NCI-H187 treated with DMSO at 0.1 percent for 48 hours (cell line): Measurements from ENCODE around the gene MLST8.
A peak's percentile ranks its signal among the peaks of the same experiment; 100 is the strongest.
"Not testable (repeated sequence)": the region's sequence is repeated elsewhere in the genome, so short reads cannot be mapped to it uniquely, and the experiment has no call there.

Source experiments
- DNase-seq: peaks from one replicate; lab custom pipeline; 2025; lab: John Stamatoyannopoulos, UW

MLST8 gene

DNA sequence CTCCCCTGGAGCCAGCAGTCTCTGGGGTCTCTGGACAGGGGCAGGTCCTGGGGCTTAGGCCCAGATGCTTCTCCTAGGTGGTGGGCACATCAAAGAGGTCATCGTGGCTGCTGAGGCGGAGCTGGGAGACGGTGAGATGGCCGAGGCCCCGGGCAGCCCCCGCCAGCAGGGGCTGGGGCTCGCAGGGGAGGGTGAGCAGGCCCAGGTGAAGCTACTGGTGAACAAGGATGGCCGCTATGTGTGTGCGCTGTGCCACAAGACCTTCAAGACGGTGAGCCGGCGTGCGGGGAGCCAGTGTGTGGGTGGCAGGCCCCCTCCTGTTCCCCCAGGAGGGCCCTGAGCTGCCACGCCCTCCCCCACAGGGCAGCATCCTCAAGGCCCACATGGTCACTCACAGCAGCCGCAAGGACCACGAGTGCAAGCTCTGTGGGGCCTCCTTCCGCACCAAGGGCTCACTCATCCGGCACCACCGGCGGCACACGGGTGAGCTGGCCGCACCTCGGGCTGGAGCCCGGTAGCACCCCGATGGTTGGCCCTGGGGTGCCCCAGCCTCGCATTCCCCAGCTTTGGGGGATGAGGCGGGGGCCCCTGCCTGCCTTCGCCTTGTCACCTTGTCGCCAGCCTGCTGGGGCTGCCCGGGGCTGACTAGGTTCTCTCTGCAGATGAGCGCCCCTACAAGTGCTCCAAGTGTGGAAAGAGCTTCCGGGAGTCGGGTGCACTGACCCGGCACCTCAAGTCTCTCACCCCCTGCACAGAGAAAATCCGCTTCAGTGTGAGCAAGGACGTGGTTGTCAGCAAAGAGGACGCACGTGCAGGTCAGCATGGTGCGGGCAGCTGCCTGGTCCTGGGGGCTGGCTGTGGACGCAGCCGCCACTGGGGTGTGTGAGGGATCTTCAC, 27.1 kb downstream of the MLST8 start:
- DNase-seq: no peak

DNA sequence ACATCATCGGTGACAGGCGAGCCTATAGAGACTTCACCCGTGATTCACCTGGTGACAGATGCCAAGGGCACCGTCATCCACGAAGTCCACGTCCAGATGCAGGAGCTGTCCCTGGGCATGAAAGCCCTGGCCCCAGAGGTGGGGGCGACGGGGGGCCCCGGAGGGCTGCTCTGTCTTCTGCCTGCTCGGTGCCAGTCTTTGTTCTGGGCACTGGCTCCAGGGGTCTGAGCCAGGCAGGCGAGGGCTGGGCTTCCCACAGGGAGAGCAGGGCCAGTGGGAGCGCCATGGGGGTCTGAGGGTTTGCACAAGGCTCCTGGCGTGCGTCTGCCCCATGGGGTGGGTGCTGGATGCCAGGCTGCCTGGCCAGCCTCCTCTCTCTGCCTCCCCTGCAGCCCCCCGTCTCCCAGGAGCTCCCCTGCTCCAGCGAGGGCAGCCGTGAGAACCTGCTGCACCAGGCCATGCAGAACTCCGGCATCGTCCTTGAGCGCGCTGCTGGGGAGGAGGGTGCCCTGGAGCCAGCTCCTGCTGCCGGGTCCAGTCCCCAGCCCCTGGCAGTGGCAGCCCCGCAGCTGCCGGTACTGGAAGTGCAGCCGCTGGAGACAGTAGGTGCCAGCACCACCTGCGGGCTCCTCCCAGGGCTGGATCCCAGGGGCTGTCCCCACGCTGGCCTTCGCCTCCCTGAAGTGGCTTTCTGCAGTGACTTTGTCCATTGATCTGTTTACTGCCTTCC, 28.0 kb downstream of the MLST8 start:
- no peak for DNase-seq

DNA sequence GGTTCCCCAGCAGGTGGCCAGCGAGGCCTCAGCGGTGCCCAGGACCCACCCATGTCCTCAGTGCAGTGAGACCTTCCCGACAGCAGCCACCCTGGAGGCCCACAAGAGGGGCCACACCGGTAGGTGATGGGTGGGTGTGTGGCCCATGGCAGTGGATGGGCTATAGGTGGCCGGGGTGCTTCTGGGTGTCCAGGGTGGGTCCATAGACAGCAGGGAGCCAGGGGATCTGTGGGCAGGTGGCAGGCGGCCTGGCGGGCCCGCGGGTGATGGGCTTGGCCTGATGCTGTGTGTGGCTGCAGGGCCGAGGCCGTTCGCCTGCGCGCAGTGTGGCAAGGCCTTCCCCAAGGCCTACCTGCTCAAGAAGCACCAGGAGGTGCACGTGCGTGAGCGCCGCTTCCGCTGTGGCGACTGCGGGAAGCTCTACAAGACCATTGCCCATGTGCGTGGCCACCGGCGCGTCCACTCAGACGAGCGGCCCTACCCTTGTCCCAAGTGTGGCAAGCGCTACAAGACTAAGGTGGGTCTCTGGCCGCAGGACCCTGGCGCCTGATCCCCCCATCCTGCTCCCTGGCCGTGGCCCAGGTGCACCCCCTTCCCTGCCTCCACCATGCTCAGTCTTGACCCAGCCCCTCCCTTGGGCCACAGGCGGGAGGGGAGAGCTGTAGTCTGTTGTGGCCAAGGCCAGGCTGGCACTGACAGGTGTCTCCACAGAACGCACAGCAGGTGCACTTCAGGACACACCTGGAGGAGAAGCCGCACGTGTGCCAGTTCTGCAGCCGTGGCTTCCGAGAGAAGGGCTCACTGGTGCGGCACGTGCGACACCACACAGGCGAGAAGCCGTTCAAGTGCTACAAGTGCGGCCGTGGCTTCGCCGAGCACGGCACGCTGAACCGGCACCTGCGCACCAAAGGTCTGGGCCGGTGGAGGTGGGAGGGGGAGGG, 28.9 kb downstream of the MLST8 start:
- peak; percentile 68 for DNase-seq

DNA sequence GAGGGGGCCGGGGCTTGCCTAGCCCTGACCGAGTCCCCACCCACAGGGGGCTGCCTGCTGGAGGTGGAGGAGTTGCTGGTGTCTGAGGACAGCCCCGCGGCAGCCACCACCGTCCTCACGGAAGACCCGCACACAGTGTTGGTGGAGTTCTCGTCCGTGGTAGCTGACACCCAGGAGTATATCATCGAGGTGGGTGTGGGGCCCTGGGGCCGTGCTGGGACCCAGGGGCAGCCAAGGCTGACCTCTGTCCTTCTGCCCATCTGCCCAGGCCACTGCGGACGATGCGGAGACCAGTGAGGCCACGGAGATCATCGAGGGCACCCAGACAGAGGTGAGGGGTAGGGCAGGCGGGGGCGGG, 29.5 kb downstream of the MLST8 start:
- DNase-seq: no peak

DNA sequence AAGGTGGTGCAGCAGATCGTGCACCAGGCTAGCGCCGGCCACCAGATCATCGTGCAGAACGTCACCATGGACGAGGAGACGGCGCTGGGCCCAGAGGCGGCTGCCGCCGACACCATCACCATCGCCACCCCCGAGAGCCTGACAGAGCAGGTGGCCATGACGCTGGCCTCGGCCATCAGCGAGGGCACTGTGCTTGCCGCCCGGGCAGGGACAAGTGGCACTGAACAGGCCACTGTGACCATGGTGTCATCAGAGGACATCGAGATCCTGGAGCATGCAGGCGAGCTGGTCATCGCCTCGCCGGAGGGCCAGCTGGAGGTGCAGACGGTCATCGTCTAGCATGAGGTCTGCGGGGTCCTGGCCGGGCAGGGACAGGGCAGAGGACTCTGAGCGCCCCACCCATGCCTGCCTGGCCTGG, 30.0 kb downstream of the MLST8 start:
- no peak for DNase-seq

DNA sequence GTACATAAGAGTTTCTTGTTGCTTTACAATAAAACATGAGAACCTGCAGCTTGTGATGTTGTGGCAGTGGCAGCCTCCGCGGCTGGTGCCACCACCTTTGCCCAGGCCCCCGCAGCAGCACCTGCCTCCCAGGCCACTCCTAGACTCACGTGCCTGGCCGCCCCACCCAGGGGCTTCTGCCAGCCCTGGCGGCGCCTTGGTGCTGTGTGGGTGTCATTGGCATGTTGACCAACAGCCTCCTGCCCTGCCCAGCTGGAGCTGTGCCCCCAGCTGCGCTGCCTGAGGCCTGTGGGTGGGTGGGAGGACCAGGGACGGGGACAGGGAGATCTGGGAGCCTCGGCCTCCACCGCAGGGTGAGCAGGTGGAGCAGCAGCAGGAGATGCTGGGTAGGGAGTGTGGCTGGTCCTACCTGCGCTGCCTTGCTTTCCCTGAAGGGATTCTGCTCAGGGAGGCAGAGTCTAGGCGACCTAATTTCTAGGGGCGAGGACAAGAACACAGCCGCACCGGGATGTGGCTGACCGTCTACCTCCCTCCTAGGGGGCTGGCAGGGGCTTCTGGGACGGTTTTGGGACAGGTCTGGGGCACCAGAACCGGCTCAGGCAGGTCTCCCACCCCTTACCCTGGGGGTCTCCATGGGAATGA, 30.6 kb downstream of the MLST8 start:
- DNase-seq: no peak

DNA sequence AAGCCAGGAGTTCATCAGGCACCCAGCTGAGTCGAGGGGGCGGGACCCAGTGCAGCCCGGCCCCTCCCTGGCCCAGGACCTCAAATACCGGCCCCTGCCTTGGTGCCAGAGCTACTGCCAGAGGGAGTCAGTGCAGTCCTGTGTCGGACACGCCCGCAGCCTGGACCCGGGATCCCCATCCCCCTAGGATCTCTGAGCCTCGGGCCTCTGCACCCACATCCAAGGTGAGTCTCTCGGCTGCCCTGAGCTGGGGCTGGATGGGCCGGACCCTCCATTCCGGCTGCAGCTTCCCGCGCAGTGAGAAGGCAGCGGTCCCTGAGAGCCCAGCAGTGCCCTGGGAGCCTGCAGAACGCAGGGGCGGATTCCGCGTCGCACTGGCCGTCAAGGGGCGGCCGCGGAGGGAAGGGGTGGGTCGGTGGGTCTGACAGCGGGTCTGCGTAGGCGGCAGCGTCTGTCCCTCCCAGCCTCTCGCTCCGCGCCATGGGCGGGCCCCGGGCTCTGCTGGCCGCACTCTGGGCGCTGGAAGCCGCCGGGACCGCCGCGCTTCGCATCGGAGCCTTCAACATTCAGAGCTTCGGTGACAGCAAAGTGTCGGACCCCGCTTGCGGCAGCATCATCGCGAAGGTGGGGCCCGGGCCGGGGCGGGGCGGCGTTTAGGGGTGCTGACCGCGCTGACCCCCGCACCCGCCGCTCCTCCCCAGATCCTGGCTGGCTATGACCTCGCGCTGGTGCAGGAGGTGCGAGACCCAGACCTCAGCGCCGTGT, 31.3 kb downstream of the MLST8 start, which contains the start of gene DNASE1L2:
DNASE1L2 (plus strand) TSS at position 108 of the 765 bp plus-strand sequence; CDS start at position 481, 373 bp downstream.
- no peak for DNase-seq

DNA sequence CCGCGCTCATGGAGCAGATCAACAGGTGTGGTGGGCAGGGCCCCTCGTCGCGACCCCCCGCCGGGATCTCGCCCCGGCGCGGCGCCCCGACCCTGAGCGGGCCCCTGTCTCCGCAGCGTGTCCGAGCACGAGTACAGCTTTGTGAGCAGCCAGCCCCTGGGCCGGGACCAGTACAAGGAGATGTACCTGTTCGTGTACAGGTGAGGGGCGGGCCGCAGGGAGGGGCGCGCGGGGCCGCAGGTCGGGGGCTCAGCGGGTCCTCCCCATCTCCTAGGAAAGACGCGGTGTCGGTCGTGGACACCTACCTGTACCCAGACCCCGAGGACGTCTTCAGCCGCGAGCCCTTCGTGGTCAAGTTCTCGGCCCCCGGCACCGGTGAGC, 31.8 kb downstream of the MLST8 start:
- no peak for DNase-seq

DNA sequence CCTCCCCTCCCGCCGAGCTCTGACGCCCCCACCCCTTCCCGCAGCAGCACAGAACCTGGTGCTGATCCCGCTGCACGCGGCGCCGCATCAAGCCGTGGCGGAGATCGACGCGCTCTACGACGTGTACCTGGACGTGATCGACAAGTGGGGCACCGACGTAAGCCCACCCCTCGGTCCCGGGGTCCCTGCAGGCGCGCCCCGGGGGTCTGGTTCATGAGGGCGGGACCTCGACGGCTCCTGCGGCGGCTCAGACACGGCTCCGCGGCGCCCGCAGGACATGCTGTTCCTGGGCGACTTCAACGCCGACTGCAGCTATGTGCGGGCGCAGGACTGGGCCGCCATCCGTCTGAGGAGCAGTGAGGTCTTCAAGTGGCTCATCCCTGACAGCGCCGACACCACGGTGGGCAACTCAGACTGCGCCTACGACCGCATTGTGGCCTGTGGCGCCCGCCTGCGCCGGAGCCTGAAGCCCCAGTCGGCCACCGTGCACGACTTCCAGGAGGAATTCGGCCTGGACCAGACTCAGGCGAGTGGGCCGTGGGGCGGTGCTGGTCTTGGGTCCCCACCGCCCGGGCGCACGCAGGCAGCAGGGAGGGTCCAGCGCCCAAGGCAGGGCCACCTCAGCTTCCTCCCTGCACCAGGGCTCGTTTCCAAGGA, 32.4 kb downstream of the MLST8 start:
- DNase-seq: no peak

DNA sequence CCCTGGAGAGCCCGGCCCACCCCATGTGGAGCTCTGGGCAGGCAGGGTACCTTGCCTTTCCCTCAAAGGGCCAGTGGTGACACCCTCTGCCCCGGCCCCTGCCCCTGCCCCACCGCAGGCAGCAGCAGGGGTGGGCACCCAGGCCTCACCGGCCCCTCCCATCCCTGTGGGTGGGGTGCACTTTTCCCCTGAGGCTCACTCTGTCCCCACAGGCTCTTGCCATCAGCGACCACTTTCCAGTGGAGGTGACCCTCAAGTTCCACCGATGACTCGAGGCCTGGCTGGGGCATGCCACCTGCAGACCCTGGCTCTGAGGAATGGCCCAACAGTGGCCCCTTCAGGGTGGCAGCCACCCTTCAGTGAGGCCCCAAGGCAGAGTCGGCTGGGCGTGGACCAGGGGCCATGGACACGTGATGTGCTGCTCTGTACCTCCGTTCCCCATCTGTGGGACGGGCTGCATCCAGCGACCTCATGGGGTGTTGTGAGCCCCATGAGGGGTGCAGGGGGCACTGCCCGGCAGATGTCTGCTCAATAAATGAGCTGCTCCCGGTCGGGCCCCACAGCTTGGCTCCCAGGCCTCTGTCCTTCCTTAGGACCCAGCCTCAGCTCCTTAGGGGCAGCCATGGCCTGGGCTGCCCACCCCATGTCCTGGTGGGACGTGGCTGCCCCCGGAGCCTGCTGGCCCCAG, 33.0 kb downstream of the MLST8 start:
- no peak for DNase-seq

DNA sequence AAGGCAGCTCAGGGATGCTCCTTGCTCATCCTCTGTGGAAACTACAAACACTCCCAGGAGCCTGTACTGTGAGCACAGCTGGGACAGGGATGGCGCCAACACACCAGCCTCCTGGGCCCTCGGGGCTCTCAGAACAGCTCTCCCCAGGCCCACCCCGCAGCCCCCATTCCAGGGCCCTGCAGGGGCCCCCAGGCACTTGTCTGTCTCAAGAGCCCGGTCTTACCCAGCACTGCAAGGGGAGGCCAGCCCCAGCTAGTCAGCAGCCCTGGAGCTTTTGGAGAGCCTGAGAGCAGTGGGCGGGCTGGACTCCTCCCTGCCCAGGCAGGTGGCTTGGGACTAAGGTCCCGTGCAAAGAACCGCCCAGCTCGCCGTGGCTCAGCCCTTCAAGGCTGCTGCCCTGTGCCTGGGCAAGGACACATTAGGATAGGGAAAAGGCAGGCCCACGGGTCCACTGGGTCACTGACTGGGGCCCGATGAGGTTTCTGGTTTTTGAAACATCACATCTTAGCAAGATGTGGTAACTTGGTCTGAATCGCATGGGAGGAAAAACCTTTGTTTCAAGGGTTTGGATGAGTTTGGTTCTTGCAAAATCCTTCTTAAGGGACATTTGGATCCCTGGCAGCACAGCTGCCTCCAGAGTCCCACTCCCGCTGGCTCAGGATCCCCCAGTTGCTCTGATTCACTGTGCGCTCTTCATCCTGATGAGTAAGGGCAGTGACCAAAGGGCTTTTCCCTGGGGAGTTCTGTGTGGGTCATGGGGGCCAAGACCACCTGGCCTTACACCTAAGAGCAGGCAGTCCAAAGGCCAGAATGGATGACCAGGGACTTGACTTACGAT, 33.8 kb downstream of the MLST8 start:
- DNase-seq: no peak

DNA sequence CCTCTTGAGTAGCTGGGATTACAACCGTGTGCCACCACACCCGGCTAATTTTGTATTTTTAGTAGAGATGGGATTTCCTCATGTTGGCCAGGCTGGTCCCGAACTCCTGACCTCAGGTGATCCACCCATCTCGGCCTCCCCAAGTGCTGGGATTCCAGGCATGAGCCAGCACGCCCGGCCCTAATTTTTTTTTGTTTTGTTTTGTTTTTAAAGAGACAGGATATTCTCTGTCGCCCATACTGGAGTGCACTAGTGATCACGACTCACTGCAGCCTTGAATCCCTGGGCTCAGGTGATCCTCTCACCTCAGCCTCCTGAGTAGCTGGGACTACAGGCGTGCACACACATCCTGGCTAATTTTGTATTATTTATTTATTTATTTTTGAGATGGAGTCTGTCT, 35.1 kb downstream of the MLST8 start:
- not testable (repeated sequence) for DNase-seq

DNA sequence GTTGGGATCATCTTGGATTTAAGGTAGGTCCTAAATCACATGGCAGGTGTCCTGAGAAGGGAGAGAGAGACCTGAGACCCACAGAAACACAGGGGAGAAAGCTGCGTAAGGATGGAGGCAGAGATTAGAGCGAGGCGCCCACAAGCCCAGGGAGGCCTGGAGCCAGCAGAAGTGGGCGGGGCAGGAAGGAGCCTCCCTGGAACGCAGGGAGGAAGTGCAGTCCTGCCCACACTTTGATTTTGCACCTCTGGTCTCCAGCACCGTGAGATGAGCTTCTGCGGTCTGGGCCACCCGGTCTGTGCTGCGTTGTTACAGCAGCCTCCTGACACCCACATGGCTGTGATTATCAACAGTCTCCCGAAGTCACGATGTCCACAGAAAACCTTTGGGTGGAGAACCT, 37.3 kb downstream of the MLST8 start:
- no peak for DNase-seq

DNA sequence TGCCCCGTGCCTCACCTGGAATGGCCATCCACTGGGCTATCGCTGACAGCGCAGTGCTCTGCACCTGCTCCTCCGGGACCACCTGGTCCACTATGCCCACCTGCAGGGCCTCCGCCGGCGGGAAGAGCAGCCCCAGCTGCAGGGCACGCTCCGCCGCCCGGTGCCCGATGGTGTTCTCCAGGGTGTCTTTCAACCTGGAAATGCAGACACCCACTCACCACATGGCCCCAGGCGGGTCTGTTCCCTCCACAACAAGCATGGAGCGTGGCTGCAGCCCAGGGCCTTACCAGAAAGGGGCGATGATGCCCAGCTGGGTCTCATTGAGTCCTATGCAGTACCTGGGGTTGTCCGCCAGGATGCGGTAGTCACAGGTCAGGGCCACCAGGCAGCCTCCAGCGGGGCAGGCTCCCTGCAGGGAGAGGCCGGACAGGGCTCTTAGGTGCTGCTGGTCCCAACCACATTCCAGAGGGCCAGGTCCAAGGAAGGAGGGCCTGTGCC, 37.8 kb downstream of the MLST8 start:
- no peak for DNase-seq

DNA sequence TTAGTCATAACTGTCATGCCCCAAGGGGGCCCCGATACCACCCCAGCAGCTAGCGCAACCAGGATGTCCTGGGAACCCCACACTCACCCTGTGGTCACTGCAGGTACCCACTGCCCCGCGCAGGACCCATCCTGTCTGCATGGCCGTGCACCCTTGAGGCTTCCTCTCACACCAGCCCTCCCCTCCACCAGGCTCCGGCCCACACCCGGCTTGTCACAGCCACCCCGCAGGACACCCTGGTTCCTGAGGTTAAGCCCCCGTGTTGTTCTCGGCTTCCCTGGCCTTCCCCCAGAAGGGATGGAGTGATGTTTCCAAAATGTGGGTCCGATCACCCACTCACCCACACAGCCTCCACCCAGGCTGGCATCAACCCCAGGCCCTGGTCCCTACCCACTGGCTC, 38.5 kb downstream of the MLST8 start:
- no peak for DNase-seq

DNA sequence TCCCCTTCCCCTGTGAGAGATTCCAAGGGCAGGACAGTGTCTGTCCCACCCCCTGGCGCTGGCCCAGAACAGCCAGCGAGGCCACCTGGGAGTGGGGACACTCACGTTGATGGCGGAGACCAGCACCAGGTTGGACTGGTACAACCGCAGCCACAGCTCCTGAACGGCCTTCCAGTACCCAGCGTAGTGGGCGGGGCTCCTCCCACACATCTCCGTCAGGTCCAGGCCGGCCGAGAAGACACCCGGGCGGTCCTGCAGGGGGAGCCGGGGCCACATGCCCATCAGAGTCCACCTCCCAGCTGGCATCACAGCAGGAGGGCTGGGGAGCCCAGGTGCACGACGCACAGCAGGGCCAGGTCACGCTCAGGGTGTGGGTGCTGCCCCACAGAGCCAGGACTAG, 39.0 kb downstream of the MLST8 start:
- DNase-seq: no peak

DNA sequence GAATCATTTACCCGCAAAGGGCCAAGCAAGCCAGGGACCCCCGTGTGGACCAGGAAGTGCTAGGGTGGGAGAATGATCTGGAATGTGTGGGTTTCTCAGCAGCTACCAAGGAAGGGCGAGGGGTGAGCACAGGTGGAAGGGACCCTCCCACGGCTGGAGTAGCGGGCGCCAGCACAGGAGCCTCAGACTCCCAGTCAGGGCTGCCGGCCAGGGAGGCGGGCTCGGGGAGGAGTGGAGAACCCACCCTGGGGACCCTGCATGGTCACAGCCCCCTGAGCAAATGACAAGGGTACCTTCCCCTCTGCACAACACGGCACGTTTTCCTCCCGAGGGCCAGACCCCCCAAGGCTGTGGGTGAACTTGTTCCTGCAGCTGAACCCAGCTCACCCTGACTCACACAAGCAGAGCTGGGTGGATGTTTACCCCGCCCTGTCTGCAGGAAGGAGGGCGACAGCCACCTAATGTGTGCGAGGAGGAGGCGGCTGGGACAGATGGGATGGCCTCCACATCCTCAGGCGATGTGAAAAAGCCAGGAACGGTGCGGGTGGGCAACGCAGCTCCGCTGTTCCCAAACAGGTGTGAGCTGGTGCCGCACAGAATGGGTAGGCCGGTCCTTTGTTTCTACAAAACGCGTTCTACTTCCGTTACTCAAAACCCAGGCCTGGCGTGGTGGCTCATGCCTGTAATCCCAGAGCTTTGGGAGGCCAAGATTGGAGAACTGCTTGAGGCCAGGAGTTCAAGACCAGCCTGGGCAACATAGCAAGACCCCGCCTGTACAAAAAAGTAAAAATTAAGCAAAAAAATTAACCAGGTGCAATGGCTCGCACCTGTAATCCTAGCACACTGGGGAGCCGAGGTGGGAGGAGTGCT, 39.9 kb downstream of the MLST8 start:
- no peak for DNase-seq
